K562 (cell line): ENCODE data around the gene RBM27. TPM values are rescaled to one million over a fixed set of nuclear protein-coding genes. Genes with fewer than 3 reads are reported as not detected.

Experiments used
- ETV6 ChIP-seq, 3 experiments: fragments of 150-350 bp in 1 of 3; sonication (generic) in 1 of 3; formaldehyde crosslinking in 1 of 3; IDR thresholded peaks; 2 replicates each; pipeline versions ENCODE4 v1.6.1 to v1.8.0; 2014 to 2022; ENCODE audit warnings: borderline replicate concordance in 2 of 3, low read depth in 2 of 3, antibody characterized with exemption in 1 of 3, low read length in 1 of 3, mild to moderate bottlenecking in 1 of 3, missing genetic modification reagents in 1 of 3
- FOXA3 ChIP-seq, 2 experiments: fragments of 450-650 bp in 1 of 2; sonication (generic) in 1 of 2; formaldehyde crosslinking; IDR thresholded peaks in 1 of 2; conservative IDR thresholded peaks in 1 of 2; 2 replicates each; pipeline versions ENCODE4 v1.4.0 to v1.8.0; 2020 to 2022; ENCODE audit warnings: mild to moderate bottlenecking in 2 of 2, missing genetic modification reagents in 1 of 2
- HDAC1 ChIP-seq, 2 experiments: fragments of 450-650 bp; IDR thresholded peaks; 2 replicates each; pipeline ENCODE4 v1.6.1; 2016 to 2017; ENCODE audit warnings: inconsistent platforms in 1 of 2, mild to moderate bottlenecking in 1 of 2, moderate library complexity in 1 of 2
- HDAC6 ChIP-seq: IDR thresholded peaks from 2 replicates; pipeline ENCODE4 v1.6.1; 2012; ENCODE audit warnings: low read depth, mild to moderate bottlenecking, control low read depth, inconsistent platforms, low read length, moderate library complexity
- IFI16 ChIP-seq: fragments of 250-450 bp; sonication (Bioruptor Pico); IDR thresholded peaks from 2 replicates; pipeline ENCODE4 v2.1.2; 2022; ENCODE audit warnings: mild to moderate bottlenecking, inconsistent platforms
- NELFE ChIP-seq: IDR thresholded peaks from 2 replicates; pipeline ENCODE4 v1.6.1; 2011; ENCODE audit warnings: mild to moderate bottlenecking; ENCODE audit not compliant: insufficient read depth, insufficient read length
- PHB ChIP-seq: fragments of 250-450 bp; sonication (Bioruptor Pico); IDR thresholded peaks from 2 replicates; pipeline ENCODE4 v1.5.0; 2021
- PHF8 ChIP-seq: fragments of 200-600 bp; sonication (generic); IDR thresholded peaks from 2 replicates; pipeline ENCODE4 v1.6.1; 2012; ENCODE audit warnings: mixed run types, mild to moderate bottlenecking, inconsistent platforms, low read length, moderate library complexity, borderline replicate concordance
- POLR3G ChIP-seq: IDR thresholded peaks from 2 replicates; pipeline ENCODE4 v1.6.1; 2011; ENCODE audit not compliant: insufficient read length, insufficient replicate concordance; ENCODE audit errors: extremely low read depth
- RFX5 ChIP-seq: IDR thresholded peaks from 2 replicates; pipeline ENCODE4 v1.6.1; 2011; ENCODE audit warnings: low read depth, mild to moderate bottlenecking, improper control_type of control experiment, low read length
- U2AF1 ChIP-seq: fragments of 200-400 bp; formaldehyde crosslinking; optimal IDR thresholded peaks from 2 replicates; pipeline ENCODE3; 2017; ENCODE audit warnings: mild to moderate bottlenecking, low read depth, low read length, moderate library complexity
- ZBTB17 ChIP-seq: fragments of 450-650 bp; formaldehyde crosslinking; IDR thresholded peaks from 2 replicates; pipeline ENCODE4 v1.4.0; 2020; ENCODE audit warnings: mild to moderate bottlenecking
- ZNF274 ChIP-seq: IDR thresholded peaks from 2 replicates; pipeline ENCODE4 v1.6.1; 2011; ENCODE audit warnings: low read depth, mild to moderate bottlenecking, low read length, moderate library complexity, borderline replicate concordance
- ZNF408 ChIP-seq: fragments of 250-450 bp; sonication (Bioruptor Pico); IDR thresholded peaks from 2 replicates; pipeline ENCODE4 v1.4.0; 2020; ENCODE audit warnings: low read depth, mild to moderate bottlenecking, moderate library complexity
- polyA plus RNA-seq, 8 experiments: library from polyadenylated mRNA; depleted of rRNA in 4 of 8; stranded (reverse) in 5 of 8; unstranded in 3 of 8; fragments of >200 nt; fragmentation: Nextera tagmentation in 2 of 8; fragmentation: Illumina TruSeq in 1 of 8; extraction: Ambion mirVana in 2 of 8; extraction: Trizol in 1 of 8; gene quantifications; 2 replicates each; pipeline versions ENCODE4 v1.2.1 to v1.2.3, GENCODE V29; 2011 to 2014; ENCODE audit warnings: inconsistent platforms in 1 of 8, missing spikeins in 1 of 8
- total RNA-seq, 7 experiments: library from RNA; depleted of rRNA in 6 of 7; stranded (reverse); fragments of >200 nt in 6 of 7; fragmentation: Illumina TruSeq in 2 of 7; extraction: Trizol in 2 of 7; gene quantifications; 2 replicates each; pipeline versions ENCODE4 v1.2.1 to v1.2.3, GENCODE V29; 2011 to 2021; ENCODE audit warnings: low replicate concordance in 1 of 7
- TF ChIP-seq, protein P1 (sequence below): fragments of 150-350 bp; conservative IDR thresholded peaks from 2 replicates; pipeline ENCODE4 v1.6.1; 2014; ENCODE audit warnings: low read length
- TF ChIP-seq, protein P2 (sequence below): sonication (generic); formaldehyde crosslinking; IDR thresholded peaks from 2 replicates; pipeline ENCODE4 v1.9.0; 2022; ENCODE audit warnings: mild to moderate bottlenecking, missing genetic modification reagents
- TF ChIP-seq, protein P3 (sequence below): sonication (generic); formaldehyde crosslinking; IDR thresholded peaks from 2 replicates; pipeline ENCODE4 v1.9.0; 2022; ENCODE audit warnings: mild to moderate bottlenecking, missing genetic modification reagents
- TF ChIP-seq, protein P4 (sequence below): sonication (generic); formaldehyde crosslinking; IDR thresholded peaks from 2 replicates; pipeline ENCODE4 v1.8.0; 2022; ENCODE audit warnings: missing genetic modification reagents, mild to moderate bottlenecking, borderline replicate concordance
- TF ChIP-seq, protein P5 (sequence below), 2 experiments: fragments of 450-650 bp in 1 of 2; sonication (generic) in 1 of 2; formaldehyde crosslinking; conservative IDR thresholded peaks; 2 replicates each; pipeline versions ENCODE4 v1.4.0 to v1.8.1; 2020 to 2022; ENCODE audit warnings: mild to moderate bottlenecking in 1 of 2, missing genetic modification reagents in 1 of 2

The RBM27 gene
- total and polyA plus RNA-seq, 9 of the 15 experiments (the other 6 are each of a cell fraction or from before 2014, with no cell fraction given), result 5.3 to 45.4 (median 29.1) TPM

DNA sequence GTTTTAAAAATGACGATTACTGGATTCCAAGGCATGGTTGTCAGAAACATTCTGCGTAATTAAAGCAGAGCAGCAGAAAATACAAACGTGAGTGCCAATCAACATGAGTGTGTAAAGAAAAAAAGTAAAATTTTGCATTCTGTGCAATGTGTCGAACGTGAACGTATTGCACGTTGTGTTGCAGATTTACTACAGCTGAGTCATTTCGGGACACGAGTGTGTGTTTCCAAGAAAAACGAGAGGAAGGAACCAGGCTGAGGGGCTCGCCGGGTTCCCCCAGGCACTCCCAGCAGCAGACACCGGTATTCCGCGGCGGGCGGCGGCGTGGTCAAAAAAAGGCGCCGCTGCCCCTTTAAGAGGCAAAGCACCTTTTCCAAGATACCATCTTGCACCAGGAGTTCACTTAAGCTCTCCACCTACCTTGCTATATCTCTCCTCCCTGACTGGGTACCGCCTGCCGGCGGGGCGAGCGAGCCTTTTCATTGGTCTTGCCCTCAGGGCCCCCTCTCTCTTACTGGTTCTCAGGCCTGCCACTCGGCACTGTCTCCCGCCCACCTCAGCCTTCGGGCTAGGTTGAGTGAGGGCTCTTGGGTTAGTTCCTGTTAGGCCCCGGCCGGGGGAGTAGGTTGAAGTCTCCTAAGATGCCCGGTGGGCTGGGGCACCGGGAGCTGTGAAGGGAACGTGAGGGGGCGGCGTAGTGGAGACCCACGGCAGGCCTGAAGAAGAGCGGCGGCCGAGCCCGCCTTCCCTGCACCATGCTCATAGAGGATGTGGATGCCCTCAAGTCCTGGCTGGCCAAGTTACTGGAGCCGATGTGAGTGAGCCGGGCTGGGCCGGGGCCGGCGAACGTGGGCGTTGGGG lies at the start of gene RBM27 (continued):
- TF ChIP-seq ZNF274 (no peak), U2AF1 (no peak), HDAC1 (IDR thresholded peaks at IDR 0.05) (peak in 1 of 2 experiments; percentile 65; a peak in 2 of 4 replicates), POLR3G (no peak), ZNF408 (CRISPR knock-in tag) (no peak), HDAC6 (no peak), IFI16 (CRISPR knock-in tag) (no peak), FOXA3 (CRISPR knock-in tag; conservative IDR thresholded peaks at IDR 0.05 in 1 of 2, IDR thresholded peaks at IDR 0.05 in 1 of 2) (no peak), PHF8 (peak; percentile 89), PHB (CRISPR knock-in tag) (no peak), RFX5 (no peak), ETV6 (IDR thresholded peaks at IDR 0.05; ENCODE audit: borderline replicate concordance in 1 of 2, low read depth in 2 of 2, low read length in 1 of 2) (no peak), ETV6 (CRISPR knock-in tag; IDR thresholded peaks at IDR 0.05; ENCODE audit: borderline replicate concordance) (no peak), ZBTB17 (0 out of 2 replicates have a peak, but pooled peaks have one; percentile 32), NELFE (no peak)
- TF ChIP-seq, protein P1, sequence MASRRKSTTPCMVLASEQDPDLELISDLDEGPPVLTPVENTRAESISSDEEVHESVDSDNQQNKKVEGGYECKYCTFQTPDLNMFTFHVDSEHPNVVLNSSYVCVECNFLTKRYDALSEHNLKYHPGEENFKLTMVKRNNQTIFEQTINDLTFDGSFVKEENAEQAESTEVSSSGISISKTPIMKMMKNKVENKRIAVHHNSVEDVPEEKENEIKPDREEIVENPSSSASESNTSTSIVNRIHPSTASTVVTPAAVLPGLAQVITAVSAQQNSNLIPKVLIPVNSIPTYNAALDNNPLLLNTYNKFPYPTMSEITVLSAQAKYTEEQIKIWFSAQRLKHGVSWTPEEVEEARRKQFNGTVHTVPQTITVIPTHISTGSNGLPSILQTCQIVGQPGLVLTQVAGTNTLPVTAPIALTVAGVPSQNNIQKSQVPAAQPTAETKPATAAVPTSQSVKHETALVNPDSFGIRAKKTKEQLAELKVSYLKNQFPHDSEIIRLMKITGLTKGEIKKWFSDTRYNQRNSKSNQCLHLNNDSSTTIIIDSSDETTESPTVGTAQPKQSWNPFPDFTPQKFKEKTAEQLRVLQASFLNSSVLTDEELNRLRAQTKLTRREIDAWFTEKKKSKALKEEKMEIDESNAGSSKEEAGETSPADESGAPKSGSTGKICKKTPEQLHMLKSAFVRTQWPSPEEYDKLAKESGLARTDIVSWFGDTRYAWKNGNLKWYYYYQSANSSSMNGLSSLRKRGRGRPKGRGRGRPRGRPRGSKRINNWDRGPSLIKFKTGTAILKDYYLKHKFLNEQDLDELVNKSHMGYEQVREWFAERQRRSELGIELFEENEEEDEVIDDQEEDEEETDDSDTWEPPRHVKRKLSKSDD, result no peak
- TF ChIP-seq, protein P2, sequence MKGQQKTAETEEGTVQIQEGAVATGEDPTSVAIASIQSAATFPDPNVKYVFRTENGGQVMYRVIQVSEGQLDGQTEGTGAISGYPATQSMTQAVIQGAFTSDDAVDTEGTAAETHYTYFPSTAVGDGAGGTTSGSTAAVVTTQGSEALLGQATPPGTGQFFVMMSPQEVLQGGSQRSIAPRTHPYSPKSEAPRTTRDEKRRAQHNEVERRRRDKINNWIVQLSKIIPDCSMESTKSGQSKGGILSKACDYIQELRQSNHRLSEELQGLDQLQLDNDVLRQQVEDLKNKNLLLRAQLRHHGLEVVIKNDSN (CRISPR knock-in tag), result peak; percentile 13; the same call in 1 of the 2 replicates
- TF ChIP-seq, protein P3, sequence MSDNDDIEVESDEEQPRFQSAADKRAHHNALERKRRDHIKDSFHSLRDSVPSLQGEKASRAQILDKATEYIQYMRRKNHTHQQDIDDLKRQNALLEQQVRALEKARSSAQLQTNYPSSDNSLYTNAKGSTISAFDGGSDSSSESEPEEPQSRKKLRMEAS, result peak; percentile 59
- TF ChIP-seq, protein P4, sequence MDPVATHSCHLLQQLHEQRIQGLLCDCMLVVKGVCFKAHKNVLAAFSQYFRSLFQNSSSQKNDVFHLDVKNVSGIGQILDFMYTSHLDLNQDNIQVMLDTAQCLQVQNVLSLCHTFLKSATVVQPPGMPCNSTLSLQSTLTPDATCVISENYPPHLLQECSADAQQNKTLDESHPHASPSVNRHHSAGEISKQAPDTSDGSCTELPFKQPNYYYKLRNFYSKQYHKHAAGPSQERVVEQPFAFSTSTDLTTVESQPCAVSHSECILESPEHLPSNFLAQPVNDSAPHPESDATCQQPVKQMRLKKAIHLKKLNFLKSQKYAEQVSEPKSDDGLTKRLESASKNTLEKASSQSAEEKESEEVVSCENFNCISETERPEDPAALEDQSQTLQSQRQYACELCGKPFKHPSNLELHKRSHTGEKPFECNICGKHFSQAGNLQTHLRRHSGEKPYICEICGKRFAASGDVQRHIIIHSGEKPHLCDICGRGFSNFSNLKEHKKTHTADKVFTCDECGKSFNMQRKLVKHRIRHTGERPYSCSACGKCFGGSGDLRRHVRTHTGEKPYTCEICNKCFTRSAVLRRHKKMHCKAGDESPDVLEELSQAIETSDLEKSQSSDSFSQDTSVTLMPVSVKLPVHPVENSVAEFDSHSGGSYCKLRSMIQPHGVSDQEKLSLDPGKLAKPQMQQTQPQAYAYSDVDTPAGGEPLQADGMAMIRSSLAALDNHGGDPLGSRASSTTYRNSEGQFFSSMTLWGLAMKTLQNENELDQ (CRISPR knock-in tag), result no peak
- TF ChIP-seq, protein P5, sequence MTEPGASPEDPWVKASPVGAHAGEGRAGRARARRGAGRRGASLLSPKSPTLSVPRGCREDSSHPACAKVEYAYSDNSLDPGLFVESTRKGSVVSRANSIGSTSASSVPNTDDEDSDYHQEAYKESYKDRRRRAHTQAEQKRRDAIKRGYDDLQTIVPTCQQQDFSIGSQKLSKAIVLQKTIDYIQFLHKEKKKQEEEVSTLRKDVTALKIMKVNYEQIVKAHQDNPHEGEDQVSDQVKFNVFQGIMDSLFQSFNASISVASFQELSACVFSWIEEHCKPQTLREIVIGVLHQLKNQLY (CRISPR knock-in tag; conservative IDR thresholded peaks at IDR 0.05), result no peak
